ENCODE measurements around the gene UNC80. TPM values are rescaled to one million over a fixed set of nuclear protein-coding genes. Genes with fewer than 3 reads are reported as not detected.

Gene UNC80
- total and polyA plus RNA-seq, 2 donors (not counting 3 experiments of a cell fraction or from before 2014, with no cell fraction given) = not detected

DNA sequence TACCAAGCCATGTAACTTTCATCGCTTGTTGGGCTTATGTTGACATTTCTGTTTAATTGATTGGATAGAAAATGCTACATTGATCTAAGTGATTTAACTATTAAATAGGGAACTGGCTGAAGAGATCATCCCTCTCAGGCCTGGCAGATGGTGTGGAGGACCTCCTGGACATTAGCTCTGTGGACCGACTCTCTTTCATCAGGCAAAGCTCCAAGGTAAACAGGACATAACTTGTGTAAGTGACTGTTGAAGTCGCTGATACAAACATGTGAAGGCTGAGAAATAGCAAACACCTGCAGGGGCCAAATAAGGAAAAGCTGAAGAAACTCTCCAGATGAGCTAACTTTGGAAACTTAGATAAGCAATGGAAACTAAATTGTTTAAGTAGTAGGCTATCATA lies 68.8 kb downstream of the UNC80 start:
- dilution Hi-C loops (cut with MboI; ENCODE audit: extremely low pct_ligation_motif_present, low sequenced_read_pairs) (no loop called here), intact Hi-C loops (cut with micrococcal nuclease) (no loop called here)
- no peaks in the 10 kb centered on the region for H3K36me3 ChIP-seq (ENCODE audit: control insufficient read depth in 2 of 2, extremely low read depth in 1 of 2, insufficient read depth in 2 of 2, low read length in 2 of 2)
- no peak overlapping the region for H2AFZ ChIP-seq (ENCODE audit: low read depth, low read length)
- no peak for TF ChIP-seq EZH2 (IDR thresholded peaks at IDR 0.05; ENCODE audit: borderline replicate concordance, low read depth, low read length, severe bottlenecking)
- no peak for TF ChIP-seq JUN (IDR thresholded peaks at IDR 0.05; ENCODE audit: borderline replicate concordance, insufficient read depth, insufficient read length, low read depth)
- TF ChIP-seq MYC (IDR thresholded peaks at IDR 0.05; ENCODE audit: low read depth, low read length) = no peak
- TF ChIP-seq, protein P1, sequence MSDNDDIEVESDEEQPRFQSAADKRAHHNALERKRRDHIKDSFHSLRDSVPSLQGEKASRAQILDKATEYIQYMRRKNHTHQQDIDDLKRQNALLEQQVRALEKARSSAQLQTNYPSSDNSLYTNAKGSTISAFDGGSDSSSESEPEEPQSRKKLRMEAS (IDR thresholded peaks at IDR 0.05; ENCODE audit: insufficient read depth, insufficient read length) = no peak
- TF ChIP-seq, protein P2, sequence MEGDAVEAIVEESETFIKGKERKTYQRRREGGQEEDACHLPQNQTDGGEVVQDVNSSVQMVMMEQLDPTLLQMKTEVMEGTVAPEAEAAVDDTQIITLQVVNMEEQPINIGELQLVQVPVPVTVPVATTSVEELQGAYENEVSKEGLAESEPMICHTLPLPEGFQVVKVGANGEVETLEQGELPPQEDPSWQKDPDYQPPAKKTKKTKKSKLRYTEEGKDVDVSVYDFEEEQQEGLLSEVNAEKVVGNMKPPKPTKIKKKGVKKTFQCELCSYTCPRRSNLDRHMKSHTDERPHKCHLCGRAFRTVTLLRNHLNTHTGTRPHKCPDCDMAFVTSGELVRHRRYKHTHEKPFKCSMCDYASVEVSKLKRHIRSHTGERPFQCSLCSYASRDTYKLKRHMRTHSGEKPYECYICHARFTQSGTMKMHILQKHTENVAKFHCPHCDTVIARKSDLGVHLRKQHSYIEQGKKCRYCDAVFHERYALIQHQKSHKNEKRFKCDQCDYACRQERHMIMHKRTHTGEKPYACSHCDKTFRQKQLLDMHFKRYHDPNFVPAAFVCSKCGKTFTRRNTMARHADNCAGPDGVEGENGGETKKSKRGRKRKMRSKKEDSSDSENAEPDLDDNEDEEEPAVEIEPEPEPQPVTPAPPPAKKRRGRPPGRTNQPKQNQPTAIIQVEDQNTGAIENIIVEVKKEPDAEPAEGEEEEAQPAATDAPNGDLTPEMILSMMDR (IDR thresholded peaks at IDR 0.05; ENCODE audit: extremely low read depth in 1 of 2, insufficient read depth in 1 of 2, low read depth in 1 of 2, low read length in 2 of 2) = no peak
- TF ChIP-seq GATA2 (IDR thresholded peaks at IDR 0.05; ENCODE audit: insufficient read depth, insufficient read length, low read depth, low read length) = no peak
- ChIA-PET CTCF (interaction anchor here (0.7 to 0.9 kb wide), 3 partner anchors 16 to 359 kb away, joined by 3 read pairs; no protein-coding TSS in a partner anchor), POLR2A (no interaction called here)
- H3K9me3 ChIP-seq (replicated peaks; ENCODE audit: control insufficient read depth, insufficient read depth, low read length) = no peaks in the 10 kb centered on the region
- no peak overlapping the region for H3K4me3 ChIP-seq (replicated peaks in 1 of 3; ENCODE audit: insufficient read depth in 1 of 3, low read depth in 1 of 3, low read length in 3 of 3)
- H3K9ac ChIP-seq (replicated peaks; ENCODE audit: extremely low read depth, insufficient read depth, low read length) = no peak overlapping the region
- no peaks in the 10 kb centered on the region for H4K20me1 ChIP-seq (replicated peaks; ENCODE audit: control insufficient read depth, extremely low read depth, insufficient read depth, low read length)
- no peaks in the 10 kb centered on the region for H3K79me2 ChIP-seq (ENCODE audit: control insufficient read depth, insufficient read depth, low read length)
- H3K4me1 ChIP-seq (ENCODE audit: control insufficient read depth, extremely low read depth, insufficient read depth, low read length) = no peaks in the 10 kb centered on the region
- no peaks in the 10 kb centered on the region for H3K27me3 ChIP-seq (ENCODE audit: control insufficient read depth in 2 of 2, insufficient read depth in 2 of 2, low read length in 2 of 2)
- no peak overlapping the region for H3K27ac ChIP-seq (ENCODE audit: insufficient read depth, low read depth, low read length)
- FAIRE-seq (no peak), DNase-seq (ENCODE audit: low read depth, low spot score) (no peak)
- no peak overlapping the region for H3K4me2 ChIP-seq (ENCODE audit: insufficient read depth, low read length)
- no peaks in the 10 kb centered on the region for H3K9me1 ChIP-seq (replicated peaks; ENCODE audit: control insufficient read depth, extremely low read depth, insufficient read depth, low read length)
- BruUV-seq (replicated peaks) = no TSS peak

All from endothelial cell of umbilical vein (primary cell).